Effector CD4-positive, alpha-beta T cell (primary cell): ENCODE results near the gene ANKRD40.
"Not testable (repeated sequence)": the region's sequence is repeated elsewhere in the genome, so short reads cannot be mapped to it uniquely, and the experiment has no call there.

Experiments used
- DNase-seq: peaks from one replicate; pipeline ENCODE4 v3.0.0-alpha.2; 2020

Gene ANKRD40

DNA sequence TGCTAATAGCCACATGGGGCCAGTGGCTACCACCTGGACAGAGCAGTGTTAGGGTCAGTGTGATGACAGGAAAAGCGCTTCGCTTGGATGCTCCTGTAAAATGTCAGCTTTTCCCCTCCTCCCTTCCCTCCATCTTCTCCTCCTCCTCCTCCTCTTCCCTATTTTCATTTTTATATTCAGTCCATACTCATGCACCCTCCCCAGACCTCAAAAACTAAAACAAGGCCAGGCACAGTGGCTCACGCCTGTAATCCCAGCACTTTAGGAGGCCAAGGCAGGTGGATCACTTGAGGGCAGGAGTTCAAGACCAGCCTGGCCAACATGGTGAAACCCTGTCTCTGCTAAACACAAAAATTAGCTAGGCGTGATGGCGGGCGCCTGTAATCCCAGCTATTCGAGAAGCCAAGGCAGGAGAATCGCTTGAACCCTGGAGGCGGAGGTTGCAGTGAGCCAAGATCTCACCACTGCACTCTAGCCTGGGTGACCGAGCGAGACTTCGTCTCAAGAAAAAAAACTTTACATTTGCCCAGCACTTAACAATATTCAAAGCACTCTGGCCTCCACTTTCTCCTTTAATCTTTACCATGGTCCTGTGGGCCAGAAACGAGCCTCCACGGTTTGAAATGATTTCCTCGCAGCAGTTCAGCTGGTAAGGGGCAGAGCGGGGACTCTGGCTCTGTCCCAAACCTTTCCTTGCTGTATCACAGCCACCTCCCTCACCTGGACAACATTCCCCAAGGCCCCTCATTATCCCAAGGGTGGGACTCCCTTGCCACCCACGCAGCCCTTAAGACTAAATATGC, 21.8 kb downstream of the ANKRD40 start:
- no peak for DNase-seq

DNA sequence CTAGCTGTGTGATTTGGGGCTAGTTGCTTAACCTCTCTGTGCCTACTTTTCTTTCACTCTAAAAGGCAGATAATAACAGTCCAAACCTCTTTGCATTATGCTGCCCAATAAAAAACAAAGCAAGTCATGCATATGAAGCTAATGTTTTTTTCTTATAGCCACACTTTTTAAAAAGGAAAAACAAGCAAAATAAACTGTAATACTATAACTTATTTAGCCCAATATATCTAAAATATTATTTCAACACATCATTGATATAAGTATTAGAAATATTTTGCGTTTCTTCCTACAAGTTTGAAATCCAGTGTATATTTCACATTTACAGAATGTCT, 22.4 kb downstream of the ANKRD40 start:
- no peak for DNase-seq

DNA sequence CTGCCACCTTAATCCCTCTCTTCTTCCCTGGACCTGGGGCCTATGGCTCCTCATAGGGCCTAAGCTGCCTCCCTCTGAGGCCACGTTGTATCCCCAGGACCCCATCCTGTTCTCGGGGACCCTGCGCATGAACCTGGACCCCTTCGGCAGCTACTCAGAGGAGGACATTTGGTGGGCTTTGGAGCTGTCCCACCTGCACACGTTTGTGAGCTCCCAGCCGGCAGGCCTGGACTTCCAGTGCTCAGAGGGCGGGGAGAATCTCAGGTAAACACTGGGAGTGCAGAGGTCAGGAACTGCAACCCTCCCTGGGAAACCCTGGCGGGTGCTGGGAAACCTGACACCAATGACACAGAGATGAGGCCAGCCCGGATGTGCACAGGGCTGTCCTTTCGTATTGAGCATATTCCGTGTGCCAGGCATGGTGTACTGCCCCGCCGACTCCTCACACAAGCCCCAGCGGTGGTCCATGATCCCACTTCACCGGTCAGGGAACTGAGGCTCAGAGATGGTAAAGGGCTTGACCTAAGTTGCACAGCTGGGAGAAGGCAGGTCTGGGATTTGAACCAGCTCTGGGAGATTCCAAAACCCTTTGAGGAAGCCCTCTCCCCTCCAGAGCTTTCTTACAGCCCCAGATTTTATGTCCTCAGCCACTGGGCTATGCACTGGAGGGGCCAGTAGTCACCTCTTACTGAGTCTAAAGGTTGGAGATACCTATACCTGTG, 22.9 kb downstream of the ANKRD40 start:
- DNase-seq, result no peak

DNA sequence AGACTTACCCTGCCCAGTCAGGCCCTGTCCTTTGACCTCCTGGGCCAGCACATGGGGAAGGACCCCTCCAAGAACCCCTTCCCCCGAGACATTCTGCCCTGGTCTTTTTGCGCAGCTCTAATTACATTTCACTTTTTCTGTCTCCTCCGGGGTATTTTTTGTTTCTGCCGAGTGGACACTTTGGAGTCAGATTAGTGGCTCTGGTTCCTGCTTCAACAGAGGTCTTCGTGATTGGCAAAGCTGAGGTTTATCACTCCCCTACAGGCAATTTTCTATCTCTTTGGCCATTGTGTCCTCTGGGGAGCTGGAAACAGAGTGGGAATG, 23.5 kb downstream of the ANKRD40 start:
- no peak for DNase-seq

DNA sequence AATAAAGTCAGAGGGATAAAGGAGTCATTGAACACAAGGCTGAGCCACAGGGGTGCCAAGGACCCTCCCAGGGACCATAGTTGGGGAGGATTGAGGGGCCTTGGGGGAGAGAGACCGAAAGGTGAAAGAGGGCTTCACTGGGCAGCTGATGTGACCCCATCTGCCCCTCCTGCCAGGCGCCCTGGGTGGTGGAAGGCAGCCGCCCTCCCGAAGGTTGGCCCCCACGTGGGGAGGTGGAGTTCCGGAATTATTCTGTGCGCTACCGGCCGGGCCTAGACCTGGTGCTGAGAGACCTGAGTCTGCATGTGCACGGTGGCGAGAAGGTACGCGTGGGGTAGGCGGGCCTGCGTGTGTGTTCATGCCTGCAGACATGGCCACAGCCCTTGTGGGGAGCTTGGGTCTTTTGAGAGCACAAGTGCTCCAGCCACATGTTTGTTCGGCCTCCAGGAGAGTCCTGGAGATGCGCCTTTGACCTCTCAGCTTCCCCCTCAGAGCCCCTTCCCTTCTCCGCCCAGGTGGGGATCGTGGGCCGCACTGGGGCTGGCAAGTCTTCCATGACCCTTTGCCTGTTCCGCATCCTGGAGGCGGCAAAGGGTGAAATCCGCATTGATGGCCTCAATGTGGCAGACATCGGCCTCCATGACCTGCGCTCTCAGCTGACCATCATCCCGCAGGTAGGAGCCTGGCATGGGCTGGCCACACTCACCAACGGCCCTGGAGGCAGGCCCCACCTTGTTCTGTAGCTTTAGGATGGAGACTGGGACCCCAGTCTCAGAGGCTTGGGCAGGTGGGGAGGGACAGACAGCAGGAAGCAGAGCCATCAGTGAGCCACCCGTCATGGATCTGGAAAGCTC, 24.1 kb downstream of the ANKRD40 start:
- no peak for DNase-seq

DNA sequence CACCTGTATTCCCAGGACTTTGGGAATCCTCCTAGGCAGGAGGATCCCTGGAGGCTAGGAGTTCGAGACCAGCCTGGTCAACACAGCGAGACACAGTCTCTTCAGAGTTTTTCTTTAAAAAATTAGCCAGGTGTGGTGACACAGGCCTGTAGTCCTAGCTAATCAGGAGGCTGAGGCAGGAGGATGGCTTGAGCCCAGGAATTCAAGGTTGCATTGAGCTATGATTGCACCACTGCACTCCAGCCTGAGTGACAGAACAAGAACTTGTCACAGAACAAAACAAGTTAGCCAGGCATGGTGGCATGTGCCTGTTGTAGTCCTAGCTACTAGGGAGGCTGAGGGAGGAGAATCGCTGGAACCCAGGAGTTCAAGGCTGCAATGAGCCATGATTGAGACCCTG, 24.8 kb downstream of the ANKRD40 start:
- DNase-seq, result no peak

DNA sequence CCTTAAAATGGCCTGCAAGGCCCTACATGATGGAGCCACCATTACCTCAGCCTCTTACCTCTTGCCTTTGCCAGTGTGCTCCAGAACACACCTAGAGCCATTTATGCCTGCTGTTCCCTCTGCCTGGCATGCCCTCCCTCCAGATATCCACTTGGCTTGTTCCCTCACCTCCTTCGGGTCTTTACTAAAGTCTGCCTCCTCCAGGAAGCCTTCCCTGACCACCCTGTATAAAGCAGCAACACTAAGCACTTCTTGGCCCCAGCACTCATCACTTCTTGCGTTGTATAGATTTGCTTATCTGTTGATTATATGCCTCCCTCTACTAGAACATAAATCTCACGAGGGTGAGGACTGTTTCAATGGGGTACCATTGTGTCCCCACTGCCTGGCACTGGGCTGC, 25.3 kb downstream of the ANKRD40 start:
- no peak for DNase-seq

DNA sequence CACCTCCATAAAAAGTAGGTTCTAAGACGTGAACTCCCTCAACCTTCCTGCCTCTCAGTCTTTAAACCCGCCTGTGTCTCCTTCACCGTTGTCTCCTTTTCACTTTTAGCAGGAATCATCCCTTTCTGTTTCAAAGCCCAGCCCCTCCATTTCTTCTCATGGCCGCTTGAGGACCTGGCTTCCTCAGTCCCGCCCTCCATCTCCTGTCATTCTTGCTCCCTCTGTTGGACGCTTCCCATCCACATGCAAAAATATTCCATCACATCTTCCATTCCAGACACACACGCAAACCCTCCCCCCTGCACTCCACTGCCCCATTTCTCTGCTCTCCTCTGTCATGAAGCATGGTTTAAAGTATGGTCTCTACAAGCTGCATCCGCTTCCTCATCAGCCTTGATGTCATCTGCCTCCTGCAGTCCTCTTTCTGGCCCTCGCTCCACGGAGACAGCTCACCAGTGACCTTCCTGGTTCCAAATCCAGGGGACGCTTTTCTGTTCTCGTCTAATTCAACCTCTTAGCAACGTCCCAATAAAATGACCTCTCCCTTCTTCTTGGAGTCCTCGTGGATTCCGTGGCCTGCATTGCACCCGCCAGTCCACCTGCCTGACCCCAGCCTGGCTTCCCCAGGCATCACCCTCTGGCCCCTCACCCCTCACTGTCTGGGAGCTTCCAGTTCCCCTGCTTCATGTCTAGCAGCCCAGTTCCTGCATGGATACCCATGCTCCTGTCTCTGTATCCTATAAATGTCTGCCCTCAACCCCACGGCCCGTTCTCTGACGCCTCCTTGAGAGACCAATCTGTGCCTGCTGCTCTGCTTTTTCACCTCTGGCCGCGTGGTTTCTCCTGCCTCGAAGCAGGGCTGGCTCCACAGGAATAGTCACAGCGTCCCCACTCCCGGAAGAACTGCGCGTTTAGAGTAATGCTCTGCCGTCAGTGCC, 26.2 kb downstream of the ANKRD40 start:
- DNase-seq, result no peak

DNA sequence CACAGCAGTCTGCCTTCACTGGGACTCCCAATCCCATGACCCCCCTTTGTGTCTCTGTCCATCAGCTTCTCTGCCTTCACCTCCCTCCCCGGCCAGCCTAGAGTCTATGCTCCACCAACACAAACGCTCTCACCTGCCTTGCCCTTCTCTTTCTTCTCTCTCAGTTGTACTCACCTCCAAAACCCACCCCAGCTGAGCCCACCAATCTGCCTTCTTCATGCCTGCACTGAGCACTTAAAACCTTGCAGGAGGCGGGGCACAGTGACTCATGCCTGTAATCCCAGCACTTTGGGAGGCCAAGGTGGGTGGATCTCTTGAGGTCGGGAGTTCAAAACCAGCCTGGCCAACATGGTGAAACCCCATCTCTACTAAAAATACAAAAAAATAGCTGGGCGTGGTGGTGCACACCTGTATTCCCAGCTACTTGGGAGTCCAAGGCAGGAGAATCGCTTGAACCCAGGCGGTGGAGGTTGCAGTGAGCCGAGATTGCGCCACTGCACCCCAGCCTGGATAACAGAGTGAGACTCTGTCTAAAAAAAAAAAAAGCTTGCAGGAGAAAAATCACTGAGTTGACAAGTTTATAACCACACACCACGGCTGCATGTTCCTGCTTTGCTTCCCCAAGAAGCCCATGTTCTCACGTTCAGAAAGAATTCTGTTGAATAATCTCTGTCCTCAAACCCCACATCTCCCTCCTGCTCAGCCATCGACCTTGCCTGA, 27.0 kb downstream of the ANKRD40 start:
- not testable (repeated sequence) for DNase-seq

DNA sequence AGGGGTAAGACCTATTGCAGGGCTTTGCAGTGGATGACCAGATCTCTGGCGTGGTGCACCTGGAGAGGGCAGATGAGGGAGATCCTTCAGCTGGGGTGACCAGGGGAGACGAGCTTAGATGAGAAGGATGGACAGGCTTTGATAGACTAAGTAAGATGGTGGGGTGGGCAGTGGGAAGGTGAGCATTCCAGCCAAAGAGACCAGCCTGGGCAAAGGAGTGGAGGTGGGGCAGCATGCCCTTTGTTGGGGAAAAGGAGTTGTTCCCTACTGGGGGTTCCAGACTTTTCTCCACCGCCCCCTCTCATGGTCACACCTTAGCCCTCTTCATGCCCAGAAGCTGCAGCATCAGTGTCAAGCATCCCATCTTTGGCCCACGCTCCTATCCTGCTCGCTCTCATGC, 27.6 kb downstream of the ANKRD40 start:
- DNase-seq, result no peak

DNA sequence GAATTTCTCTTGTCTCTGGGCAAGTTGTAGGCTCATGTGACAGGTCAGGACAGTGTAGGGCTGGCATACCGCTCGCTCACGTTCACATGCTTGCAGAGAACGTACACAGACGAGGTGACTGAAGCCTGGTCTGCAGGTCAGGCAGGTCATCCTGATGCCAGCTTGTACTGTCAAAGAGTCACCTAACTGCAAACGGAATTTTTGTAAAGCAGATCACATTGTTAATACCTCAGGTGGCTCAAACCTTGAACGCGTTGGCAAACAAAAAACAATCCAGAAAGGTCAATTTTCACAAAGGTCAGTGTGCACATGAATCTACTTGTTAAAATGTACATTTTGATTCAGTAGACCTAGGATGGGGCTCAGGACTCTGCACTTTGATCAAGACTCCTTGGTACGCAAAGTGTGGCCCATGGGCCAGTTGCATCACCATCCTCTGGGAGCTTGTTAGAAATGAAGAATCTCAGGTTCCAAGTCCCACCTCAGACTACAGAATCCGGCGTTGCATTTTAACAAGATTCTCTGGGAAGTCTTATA, 28.6 kb downstream of the ANKRD40 start:
- DNase-seq, result no peak

DNA sequence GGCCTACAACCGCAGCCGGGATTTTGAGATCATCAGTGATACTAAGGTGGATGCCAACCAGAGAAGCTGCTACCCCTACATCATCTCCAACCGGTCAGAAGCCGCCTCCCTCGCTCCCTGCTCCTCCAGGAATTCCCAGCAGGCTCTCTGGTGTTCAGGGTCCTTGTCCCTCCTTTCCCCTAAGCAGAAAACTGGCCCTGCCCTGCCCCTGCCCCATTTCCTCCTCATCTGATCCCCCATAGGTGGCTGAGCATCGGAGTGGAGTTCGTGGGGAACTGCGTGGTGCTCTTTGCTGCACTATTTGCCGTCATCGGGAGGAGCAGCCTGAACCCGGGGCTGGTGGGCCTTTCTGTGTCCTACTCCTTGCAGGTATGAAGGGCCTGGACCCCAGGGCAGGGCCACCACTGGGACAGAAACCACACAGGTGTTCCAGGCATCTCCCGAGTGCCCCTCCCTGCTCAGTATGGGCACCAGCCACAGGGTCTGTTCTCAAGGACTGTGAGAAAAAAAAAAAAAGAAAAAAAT, 29.8 kb downstream of the ANKRD40 start:
- no peak for DNase-seq

DNA sequence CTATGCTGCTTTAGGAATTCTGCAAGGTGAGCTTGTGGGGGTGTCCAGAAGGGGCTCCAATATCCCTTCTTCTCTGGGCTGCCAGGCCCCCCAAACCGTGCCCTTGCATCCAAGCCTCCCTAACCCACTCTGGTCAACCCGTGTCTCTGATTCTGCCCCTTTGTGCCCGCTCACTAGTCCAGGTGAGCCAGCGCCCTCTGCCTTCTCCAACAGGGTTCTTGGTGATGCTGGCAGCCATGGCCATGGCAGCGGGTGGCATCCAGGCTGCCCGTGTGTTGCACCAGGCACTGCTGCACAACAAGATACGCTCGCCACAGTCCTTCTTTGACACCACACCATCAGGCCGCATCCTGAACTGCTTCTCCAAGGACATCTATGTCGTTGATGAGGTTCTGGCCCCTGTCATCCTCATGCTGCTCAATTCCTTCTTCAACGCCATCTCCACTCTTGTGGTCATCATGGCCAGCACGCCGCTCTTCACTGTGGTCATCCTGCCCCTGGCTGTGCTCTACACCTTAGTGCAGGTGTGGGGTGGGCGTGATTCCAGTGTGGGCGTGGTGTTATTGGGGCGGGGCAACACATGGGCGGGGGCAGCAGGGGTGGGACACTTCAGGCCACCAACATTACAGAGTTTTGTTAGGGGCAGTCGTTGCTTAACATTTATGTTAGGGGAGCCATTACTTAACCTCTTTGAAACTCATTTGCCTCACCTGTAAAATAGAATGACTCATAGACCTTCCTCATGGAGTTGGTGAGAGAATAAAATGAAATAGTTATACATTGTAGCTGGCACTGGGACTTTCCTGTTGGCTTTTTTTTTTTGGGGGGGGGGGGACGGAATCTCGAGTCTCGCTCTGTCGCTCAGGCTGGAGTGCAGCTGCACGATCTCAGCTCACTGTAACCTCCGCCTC, 31.4 kb downstream of the ANKRD40 start:
- no peak for DNase-seq

DNA sequence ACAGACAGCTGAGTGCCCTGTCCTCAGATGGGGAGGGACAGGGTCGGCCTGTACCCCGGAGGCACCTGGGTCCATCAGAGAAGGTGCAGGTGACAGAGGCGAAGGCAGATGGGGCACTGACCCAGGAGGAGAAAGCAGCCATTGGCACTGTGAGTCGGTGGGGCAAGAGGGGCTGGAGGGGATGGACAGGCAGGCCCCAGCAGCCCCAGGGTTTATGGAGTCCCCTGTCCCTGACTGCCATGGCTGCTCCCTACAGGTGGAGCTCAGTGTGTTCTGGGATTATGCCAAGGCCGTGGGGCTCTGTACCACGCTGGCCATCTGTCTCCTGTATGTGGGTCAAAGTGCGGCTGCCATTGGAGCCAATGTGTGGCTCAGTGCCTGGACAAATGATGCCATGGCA, 32.1 kb downstream of the ANKRD40 start:
- DNase-seq, result no peak

DNA sequence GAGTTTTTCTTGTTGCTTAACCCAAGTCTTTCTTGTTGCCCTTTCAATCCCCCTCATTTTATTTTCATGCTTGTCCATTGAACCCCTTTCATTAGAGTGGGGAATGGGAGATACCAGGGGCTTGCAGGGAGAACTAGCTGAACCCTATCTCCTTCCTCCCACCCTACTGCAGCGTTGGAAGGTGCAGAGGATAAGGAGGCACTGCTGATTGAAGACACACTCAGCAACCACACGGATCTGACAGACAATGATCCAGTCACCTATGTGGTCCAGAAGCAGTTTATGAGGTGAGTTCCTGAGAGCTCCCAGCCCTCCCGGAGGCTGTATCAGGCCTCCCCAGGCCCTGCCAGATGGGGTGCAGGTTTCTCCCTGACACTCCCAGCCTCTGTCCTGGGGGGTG, 32.5 kb downstream of the ANKRD40 start:
- DNase-seq, result no peak

DNA sequence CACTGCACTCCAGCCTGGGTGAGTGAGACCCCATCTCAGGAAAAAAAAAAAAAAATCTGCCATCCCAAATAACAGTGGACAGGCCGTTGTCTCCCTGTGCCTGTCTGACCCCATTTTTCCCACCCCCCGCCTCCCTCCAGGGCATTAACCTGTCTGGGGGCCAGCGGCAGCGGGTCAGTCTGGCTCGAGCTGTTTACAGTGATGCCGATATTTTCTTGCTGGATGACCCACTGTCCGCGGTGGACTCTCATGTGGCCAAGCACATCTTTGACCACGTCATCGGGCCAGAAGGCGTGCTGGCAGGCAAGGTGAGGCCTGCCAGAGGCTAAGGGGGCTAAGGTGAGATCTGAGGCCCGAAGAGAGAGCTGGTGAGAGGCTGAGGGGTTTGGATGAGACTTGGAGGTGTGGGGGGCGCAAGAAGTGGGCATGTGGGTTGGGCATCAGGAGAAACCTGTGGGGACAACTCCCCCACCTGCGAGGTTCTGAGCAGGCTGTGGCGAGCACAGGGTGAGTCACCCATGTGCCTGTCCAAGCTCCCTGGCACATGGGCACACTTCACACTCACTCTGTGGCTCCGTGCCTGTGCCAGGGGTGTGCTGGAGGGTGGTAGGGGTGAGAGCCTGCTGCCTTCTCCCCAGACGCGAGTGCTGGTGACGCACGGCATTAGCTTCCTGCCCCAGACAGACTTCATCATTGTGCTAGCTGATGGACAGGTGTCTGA, 34.7 kb downstream of the ANKRD40 start:
- DNase-seq, result no peak

DNA sequence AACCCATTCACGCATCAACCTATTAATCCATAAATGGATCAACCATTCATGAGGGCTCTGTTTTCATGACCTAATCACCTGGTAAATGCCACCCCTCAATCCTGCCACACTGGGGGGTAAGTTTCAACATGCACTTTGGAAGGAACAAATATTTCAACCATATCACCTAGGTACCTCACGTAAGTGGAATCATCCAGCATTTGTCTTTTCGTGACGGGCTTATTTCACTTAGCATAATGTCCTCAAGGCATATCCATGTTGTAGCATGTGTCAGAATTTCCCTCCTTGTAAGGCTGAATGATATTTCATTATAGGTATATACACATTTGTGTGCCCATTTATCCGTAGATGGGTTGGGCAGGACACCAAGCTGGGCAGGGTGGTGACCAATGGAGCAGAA, 35.6 kb downstream of the ANKRD40 start:
- no peak for DNase-seq

DNA sequence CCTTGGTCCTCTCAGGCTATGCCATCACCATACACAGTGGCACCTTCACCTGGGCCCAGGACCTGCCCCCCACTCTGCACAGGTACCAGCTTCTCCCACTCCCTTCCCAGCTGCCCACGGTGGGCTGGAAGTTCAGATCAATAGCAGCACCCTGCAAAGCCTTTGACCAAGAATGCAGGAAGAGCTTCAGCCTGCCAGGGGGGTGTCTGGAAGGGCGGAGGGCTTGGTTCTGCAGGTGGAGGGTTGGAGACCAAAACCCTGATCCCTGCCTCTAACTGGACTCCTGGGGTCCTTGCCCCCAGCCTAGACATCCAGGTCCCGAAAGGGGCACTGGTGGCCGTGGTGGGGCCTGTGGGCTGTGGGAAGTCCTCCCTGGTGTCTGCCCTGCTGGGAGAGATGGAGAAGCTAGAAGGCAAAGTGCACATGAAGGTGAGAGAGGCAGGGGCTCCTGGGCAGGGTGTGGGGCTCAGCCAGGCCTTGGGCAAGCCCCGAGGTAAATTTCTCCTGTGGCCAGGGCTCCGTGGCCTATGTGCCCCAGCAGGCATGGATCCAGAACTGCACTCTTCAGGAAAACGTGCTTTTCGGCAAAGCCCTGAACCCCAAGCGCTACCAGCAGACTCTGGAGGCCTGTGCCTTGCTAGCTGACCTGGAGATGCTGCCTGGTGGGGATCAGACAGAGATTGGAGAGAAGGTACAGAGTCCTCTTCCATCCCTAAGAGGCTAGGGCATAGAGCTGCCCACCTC, 38.7 kb downstream of the ANKRD40 start:
- no peak for DNase-seq
